ENCODE data around the gene DDAH1.

DNA sequence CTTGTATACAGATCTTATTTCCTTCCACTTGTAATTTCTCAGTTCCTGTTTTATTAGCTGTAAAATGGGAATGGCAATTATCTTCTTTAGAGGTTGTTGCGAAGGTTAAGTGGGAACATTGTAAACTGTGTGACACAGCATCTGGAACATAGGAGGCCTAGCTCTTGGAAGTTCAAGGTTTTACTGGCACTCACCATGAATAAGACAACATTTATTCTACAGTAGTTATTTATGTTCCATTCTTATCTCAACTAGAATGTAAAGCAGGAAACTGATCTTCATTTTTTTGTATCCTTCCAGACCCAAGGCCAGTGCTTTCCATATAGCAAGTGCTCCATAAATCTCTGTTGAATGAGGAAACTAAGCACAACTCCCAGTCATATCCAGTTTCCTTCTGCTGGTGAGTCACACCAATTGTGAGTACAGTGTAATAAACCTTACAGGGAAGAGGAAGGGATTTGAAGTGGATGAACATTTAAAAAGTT, 189.9 kb downstream of the DDAH1 start:
- TF ChIP-seq SPI1 (IDR thresholded peaks at IDR 0.05; ENCODE audit: low read depth, low read length) (peak; percentile 88), POLR2AphosphoS5 (IDR thresholded peaks at IDR 0.05; ENCODE audit: low read depth, low read length) (no peak), TAF1 (IDR thresholded peaks at IDR 0.05; ENCODE audit: low read depth, low read length) (no peak), POLR2A (IDR thresholded peaks at IDR 0.05; ENCODE audit: low read depth, low read length) (no peak), PAX5 (IDR thresholded peaks at IDR 0.05; ENCODE audit: insufficient read depth, low read length, severe bottlenecking) (no peak), POU2F2 (IDR thresholded peaks at IDR 0.05; ENCODE audit: low read depth, low read length) (no peak)

All from GM12891 (cell line).